Midbrain (tissue), 1 donor: ENCODE measurements around the gene TNRC6B.
"Not testable (repeated sequence)": the region's sequence is repeated elsewhere in the genome, so short reads cannot be mapped to it uniquely, and the experiment has no call there.

Source experiments
- DNase-seq: peaks from one replicate; lab custom pipeline; 2025; lab: John Stamatoyannopoulos, UW

The TNRC6B gene

GRCh38 chr22:40177738-40178416 lies at the start of gene TNRC6B:
Gene TNRC6B (plus strand): TSS chr22:40177925. CDS start chr22:40178136, 211 bp downstream.
- DNase-seq, result peak; percentile 98

GRCh38 chr22:40128989-40129388 lies 48.7 kb upstream of the TNRC6B start:
- no peak for DNase-seq

GRCh38 chr22:40137132-40137531 lies 40.6 kb upstream of the TNRC6B start:
- DNase-seq, result no peak

GRCh38 chr22:40138866-40139265 lies 38.9 kb upstream of the TNRC6B start:
- DNase-seq, result no peak

- no peak for DNase-seq
These were observed 30.1 kb upstream of the TNRC6B start for GRCh38 chr22:40147388-40148176.

- DNase-seq, result no peak
These were observed 24.5 kb upstream of the TNRC6B start for GRCh38 chr22:40153192-40153591.

- no peak for DNase-seq
These were observed 24.0 kb upstream of the TNRC6B start for GRCh38 chr22:40153705-40154104.

- no peak for DNase-seq
These were observed 21.7 kb upstream of the TNRC6B start for GRCh38 chr22:40156001-40156516.

- DNase-seq, result not testable (repeated sequence)
These were observed 21.0 kb upstream of the TNRC6B start for GRCh38 chr22:40156682-40157081.

GRCh38 chr22:40157330-40157945 lies 20.3 kb upstream of the TNRC6B start:
- no peak for DNase-seq

GRCh38 chr22:40161194-40161593 lies 16.5 kb upstream of the TNRC6B start:
- no peak for DNase-seq

GRCh38 chr22:40165537-40165936 lies 12.2 kb upstream of the TNRC6B start:
- not testable (repeated sequence) for DNase-seq

- no peak for DNase-seq
These were observed 2.0 kb upstream of the TNRC6B start for GRCh38 chr22:40175611-40176244.

- no peak for DNase-seq
These were observed 596 bp upstream of the TNRC6B start for GRCh38 chr22:40176921-40177737.

- peak; percentile 31 for DNase-seq
These were observed 988 bp downstream of the TNRC6B start for GRCh38 chr22:40178417-40179409.

GRCh38 chr22:40179526-40179925 lies 1.8 kb downstream of the TNRC6B start:
- peak; percentile 18 for DNase-seq

- DNase-seq, result no peak
These were observed 2.7 kb downstream of the TNRC6B start for GRCh38 chr22:40180403-40180802.

- no peak for DNase-seq
These were observed 3.6 kb downstream of the TNRC6B start for GRCh38 chr22:40181323-40181722.

- no peak for DNase-seq
These were observed 4.6 kb downstream of the TNRC6B start for GRCh38 chr22:40182231-40182835.
